Stimulated activated CD4-positive, alpha-beta T cell treated with anti-CD3 and anti-CD28 coated beads, Interleukin-15, amount 100 ng/mL, for 48 hours (primary cell): ENCODE measurements around the gene LANCL3.

Experiments
- DNase-seq, 2 donors: peaks; one replicate each; pipeline ENCODE4 v3.0.0-alpha.2; 2020; ENCODE audit warnings: low read depth in 2 of 2

The LANCL3 gene

DNA sequence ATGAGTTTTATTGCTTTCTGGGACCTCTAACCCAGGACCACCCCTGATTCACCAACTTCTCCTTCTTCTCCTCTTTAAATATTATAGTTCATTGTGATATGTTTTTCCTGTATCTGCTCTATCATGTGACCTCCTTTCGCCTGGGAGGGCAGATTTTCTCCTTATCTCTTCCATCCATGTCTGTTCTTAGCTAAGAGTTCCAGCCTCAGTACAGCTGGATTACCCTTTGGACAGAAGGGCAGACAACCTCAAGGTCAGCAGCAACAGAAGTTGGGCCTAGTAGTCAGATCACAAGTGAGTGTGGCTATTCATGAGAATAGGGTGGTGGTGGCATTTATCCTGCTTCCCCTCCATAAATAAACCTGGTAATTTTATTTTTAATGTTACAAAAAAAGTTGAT lies 108.4 kb downstream of the LANCL3 start:
- no peak for DNase-seq

DNA sequence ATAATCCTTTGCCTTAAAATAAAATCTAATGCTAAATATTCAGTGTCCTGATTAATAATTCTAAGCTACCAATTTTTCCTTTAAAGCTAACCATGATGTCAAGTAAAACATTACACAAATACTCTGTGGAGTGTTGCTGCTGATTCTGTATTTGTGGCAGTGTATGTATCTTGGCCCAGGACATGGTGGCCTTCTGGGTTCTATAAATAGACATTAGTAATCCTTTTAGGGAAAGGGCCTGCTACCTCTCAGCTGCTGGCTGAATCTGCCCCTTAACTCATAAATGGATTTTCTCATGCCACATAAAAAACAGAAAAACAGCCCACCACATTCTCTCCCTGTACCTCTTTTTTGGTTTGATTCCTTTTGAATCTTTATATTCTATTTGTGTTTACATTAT lies 113.0 kb downstream of the LANCL3 start:
- DNase-seq, result no peak

DNA sequence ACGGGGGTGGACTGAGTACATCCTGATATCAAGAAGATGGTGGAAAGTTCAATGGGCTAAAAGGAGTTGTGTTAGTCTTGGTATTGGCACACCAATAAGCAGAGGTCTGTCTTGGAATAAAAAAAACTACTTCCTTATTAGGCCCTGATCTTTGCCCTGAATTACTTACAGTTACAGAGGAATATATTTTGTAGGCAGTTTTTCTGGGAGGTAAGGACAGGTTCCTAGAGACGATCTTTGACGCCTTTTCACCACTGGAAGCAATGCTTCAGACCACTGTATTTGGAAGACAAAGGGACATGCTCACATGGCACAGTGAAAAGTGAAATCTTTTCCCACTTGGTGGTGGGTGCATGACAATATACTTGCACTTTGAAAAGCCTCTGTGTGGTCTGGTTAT lies 113.5 kb downstream of the LANCL3 start:
- DNase-seq, result no peak

DNA sequence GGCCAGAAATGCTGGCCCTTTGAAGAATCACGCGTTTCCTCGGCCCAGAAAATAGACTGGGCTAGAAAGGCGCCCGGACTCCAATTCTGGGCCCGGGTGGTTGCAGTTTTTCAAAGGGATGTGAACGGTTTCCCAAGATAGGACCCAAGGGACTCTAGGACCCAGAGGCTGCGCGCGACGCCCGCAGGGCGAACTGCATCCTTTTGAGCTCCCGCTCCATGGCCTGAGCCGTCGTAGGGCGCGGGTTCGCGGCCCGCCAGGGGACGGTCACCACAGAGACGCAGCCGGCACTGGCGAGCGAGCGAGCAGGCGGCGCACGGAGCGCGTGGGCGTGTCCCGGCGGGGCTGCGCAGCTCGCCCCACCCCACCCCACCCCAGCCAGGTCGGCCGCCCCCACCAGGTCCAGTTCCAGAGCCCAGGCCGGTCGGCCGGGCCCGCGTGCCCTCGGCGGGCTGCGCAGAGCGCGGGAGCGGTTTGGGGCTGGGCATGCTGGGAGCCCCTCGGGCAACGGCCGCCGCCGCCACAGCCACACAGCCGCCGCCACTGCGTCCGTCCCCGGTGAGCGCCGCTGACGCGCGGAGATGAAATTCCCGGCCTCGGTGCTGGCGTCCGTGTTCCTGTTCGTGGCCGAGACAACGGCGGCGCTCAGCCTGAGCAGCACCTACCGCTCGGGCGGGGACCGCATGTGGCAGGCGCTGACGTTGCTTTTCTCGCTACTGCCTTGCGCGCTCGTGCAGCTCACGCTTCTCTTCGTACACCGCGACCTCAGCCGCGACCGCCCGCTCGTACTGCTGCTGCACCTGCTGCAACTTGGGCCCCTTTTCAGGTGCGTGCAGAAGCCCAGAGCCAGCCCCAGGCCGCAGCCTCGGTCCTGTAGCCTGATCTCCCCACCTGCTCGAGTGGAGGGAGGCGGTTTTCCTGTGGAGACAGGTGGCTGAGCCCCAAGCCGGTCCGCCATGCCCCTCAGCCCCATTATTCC lies 114.2 kb downstream of the LANCL3 start, which contains the start of gene XK:
Gene XK, plus strand, starts transcription at position 411 of the 979 bp plus-strand sequence. Its CDS starts 171 bp downstream, at position 582.
- peak in 1 of 2 donors; percentile 19 for DNase-seq

DNA sequence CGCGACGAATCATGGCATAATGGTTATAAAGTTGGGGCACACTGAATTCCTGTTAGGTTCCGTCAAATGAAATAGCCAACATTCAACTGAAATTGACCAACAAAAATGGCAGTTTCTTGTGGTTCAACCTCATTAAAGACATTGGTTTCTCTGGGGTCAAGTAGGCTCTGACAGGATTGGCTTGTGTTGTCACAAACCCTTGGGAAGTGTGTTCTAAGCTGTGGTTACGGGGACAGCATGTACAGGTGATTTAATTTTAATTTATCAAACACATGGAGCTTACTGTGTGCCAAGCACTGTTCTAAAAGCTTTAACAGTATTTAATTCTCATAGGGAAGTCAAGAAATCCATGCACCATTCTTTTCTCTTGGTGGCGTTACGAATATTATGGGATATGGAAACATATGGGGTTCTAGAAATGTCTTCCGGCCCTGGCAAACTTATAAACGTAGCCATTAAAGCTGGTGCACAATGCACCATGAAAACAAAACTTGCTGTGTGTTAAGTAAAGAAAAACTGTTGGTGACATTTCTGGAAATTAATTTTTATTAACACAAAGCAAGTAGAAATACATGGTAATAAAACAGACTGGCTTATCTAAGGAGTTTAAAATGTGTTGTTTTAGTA lies 115.0 kb downstream of the LANCL3 start:
- DNase-seq, result no peak

DNA sequence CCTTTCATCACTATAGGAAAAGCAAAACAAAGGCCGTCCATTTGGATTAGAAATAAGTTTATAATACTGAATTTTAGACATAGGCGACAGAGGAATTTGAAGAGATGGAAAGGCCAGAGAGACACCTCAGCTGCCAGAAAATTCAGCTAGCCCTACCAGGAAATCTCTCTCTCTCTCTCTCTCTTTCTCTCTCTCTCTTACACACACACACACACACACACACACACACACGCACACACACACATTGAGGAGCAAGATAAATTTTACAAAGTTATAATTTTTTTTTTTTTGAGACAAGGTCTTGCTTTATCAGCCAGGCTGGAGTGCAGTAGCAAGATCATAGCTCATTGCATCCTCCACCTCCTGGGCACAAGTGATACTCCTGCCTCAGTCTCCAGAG lies 115.5 kb downstream of the LANCL3 start:
- no peak for DNase-seq

DNA sequence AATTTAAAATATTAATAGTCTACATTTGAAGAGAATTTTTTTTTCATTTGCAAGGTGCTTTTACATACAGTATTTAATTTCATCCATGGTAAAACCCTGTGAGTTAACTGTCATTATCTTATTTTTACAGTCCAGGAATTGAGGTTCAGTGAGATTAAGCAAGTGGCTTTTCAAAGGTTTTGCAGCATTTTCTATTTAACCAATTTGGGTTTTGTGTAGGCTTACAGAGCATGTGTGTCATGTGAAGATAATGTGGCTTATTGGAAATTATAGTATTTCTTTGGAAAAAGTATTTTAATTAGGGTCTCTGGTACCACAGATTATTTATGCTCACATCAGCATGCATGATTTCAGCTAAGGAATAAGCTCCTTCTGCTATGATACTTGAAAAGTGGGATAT lies 118.7 kb downstream of the LANCL3 start:
- DNase-seq, result no peak

DNA sequence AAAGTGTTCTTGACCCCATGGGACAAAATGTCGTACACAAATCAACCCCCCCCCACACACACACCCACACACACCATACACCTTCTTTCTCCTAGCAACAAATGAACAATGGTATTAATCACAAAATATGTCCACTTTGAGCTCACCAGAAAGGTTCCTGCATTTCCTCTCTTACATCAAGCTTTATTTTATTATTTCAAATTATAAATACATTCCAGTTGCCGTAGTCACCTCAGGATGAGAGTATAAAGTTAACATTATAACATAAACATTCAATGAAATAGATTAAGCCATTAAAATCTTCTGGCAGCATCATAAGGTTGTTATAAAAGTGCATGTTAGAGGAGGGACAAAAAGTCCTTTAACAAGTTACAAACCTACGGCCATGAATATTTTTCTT lies 121.5 kb downstream of the LANCL3 start:
- DNase-seq, result no peak

DNA sequence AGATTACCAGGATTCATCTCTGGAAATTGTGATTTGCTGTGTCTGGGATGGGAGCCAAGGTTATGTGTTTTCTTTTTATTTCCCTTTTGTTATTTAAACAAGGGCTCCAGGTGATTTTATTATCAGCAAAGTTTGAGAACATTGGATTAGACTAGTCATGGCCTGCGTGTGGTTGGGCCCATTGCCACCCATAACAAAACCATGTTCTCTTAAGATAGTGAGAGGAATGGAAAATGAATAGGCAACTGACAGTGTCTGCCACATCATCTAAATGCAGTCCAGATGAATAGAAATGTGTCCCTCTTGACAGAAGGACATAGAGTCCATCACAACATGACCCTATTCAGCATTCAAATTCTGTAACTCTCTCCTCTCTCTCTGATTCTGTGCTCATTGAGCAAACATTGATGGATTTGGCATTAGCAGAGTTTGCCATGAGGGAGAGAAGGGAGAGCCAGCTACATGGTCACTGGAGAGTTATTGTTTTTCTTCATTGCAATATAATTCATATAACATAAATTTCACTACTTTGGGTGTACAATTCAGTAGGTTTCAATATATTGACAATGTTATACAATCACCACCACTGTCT lies 125.8 kb downstream of the LANCL3 start:
- no peak for DNase-seq

DNA sequence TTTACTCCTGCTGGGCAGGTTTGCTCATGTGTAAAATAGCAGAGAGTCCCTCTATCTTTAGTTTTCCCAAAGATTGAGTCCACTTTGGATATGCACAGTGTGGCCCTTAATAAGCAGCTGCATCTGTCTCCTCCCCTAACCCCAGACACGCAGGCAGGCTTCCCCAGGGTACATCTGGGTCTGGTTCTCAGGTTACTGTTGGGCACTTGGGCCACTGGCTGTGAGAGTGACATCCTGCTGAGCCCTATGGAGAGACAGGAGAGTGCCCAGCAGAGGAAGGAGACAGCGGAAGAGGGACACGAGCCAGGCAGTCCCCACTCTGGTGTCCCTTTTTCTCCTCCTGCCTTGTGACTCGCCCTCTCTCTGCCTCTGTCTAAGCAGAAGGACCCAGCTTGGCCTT lies 130.1 kb downstream of the LANCL3 start:
- no peak for DNase-seq

DNA sequence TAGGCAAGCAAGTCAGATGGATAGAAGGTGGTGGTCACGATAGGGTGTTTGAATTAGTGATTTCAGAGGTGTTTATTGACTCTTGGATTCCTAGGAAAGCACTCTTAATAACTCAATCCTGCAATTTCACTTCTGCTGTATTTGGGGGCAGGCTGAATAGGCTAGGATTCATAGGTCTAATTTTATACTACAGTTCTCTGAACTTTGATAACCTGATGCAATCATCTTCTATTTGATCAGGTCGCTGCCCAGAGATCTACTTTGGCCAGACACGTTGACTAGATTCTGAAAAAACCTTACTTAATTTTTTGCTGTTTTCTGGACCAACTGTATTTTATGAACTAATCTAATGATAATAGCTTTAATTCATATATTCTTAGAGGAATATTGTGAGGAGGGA lies 140.5 kb downstream of the LANCL3 start:
- no peak for DNase-seq

DNA sequence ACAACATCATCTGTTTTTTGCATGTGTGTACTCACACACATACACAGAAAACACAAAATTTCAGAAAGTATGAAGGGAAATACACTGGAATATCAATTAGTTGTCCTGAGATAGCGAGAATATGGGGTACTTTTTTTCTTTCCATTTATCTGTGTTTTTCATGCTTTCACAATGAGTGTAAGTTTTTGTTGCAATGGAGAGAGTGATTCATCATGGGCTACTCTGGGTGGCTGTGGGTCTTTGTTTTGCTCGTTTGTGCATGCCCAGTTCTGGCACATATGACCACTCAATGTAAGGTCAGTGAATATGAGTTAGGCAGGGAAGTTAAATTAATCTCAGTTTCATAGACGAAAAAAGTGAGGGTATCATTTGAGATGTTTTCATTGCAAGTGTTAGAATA lies 141.0 kb downstream of the LANCL3 start:
- DNase-seq, result no peak

DNA sequence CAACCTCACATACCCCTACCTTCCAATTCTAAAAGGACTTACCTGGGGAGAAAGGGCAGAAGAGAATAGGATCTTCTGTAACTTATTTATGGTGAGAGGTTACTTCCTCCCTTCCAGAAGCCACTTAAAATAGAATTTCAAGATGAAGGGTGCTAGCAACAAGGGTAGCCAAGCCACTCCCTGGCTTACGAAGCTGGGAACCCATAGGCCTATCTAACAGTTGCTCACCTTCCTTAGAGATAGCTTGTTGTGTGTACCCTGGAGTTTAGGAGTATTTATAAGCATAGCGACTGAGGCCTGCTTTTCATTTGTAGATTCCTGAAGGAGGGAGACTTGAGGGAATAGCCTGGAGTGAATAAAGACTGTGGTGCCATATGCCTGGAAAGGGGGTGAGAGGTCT lies 143.0 kb downstream of the LANCL3 start:
- DNase-seq, result no peak

DNA sequence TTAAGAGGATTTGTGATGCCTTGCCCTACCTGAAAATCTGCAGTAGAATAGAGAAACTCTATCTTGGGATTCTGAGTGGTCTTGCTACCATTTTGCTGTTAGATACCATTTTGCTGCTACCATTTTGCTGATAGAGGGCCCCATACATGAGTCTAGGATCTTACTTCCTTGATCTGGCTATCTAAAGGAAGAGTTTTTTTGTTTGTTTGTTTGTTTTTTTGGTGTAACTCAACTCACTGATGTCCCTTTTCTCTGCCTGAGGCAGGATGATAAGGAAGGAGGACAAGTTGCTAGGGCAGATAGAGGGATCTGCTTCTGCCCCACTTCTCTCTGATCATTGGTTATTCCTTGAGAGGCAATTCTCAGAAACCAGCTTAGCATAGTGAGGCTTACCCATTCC lies 145.1 kb downstream of the LANCL3 start:
- DNase-seq, result no peak

DNA sequence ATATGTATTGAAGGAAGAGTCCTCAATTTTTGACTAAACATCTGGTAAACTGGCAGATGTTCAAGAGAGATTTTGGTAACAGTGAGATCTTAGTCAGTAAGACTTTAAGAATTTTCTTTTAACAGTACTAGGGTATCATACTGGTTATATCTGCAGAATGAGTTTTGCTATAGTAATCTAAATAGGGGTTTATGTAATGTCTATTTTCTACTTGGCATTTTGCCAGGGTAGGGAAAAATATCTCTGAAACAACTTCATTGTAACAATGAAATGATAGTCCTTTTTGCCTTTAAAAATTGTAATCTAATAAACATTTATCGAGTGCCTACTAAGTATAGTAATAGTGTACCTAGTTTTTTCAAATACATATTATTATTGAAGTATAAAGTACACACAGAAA lies 146.2 kb downstream of the LANCL3 start:
- DNase-seq, result no peak

DNA sequence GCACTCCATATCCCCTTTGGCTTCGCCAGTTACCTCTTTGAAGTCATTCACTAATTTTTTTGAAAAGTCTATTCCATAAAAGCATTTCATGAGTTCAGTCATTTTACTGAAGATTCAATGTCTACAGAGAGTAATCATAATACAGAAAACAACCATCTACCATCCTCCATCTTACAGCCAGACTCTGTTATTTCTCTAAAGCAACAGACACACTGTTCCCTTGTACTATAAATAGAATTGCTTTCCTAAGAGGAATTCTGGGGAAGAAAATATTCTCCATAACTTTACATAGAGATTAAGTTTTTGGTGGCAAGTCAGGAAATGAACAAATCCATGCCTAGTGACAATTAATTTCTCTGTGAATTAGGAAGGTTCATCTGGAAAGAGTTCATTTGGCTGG lies 151.1 kb downstream of the LANCL3 start:
- no peak for DNase-seq

DNA sequence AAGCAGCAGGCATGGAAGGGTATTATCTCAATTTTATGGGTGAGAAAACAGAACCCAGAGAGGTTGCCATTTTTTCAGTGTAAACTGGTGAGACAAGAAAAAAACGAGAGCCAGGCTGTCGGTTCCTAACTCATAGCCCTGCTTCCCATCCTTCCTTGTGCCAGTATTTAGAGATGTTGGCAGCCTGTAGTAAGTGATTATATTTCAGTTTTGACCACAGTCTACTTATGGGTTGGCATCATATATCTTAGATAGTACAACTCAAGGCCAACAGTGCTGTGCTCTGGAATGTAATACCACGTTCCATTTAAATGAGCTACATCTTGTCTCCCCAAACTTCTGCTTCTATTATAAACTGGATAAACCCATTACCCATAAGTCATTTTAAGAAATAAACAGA lies 154.9 kb downstream of the LANCL3 start:
- DNase-seq, result no peak
